HL-60 (cell line): Measurements from ENCODE around the gene CAMK2G.

Experiments
- DNase-seq, 2 experiments: peaks; one replicate each; pipeline ENCODE4 v3.0.0-alpha.2; 2010 to 2020; ENCODE audit warnings: low read depth in 1 of 2, low spot score in 1 of 2
- H3K27ac ChIP-seq: fragments of 250-450 bp; sonication (Bioruptor Pico); replicated peaks from 2 replicates; pipeline ENCODE4 v1.5.1; 2020; ENCODE audit warnings: mild to moderate bottlenecking, moderate library complexity
- H3K27me3 ChIP-seq: fragments of 250-450 bp; sonication (Bioruptor Pico); 2 replicates; pipeline ENCODE4 v1.5.1; 2021; ENCODE audit warnings: mild to moderate bottlenecking, moderate library complexity; ENCODE audit not compliant: insufficient read depth, poor library complexity, severe bottlenecking
- H3K4me3 ChIP-seq: replicated peaks from 2 replicates; pipeline ENCODE4 v1.5.1; 2011; ENCODE audit warnings: mild to moderate bottlenecking, control low read depth, low read length; ENCODE audit not compliant: insufficient read depth
- CTCF ChIP-seq: IDR thresholded peaks from one replicate; pipeline ENCODE4 v1.5.1; 2011; ENCODE audit warnings: low read length, control low read depth, inconsistent platforms; ENCODE audit not compliant: insufficient read depth
- GABPA ChIP-seq: IDR thresholded peaks from 2 replicates; pipeline ENCODE4 v1.6.1; 2012; ENCODE audit warnings: low read depth
- POLR2AphosphoS5 ChIP-seq: IDR thresholded peaks from 2 replicates; pipeline ENCODE4 v1.6.1; 2012; ENCODE audit warnings: low read depth
- SPI1 ChIP-seq: IDR thresholded peaks from 2 replicates; pipeline ENCODE4 v1.6.1; 2012; ENCODE audit warnings: low read depth, mild to moderate bottlenecking, borderline replicate concordance
- TF ChIP-seq, protein P1 (sequence below): IDR thresholded peaks from 2 replicates; pipeline ENCODE4 v1.6.1; 2012; ENCODE audit warnings: low read depth; ENCODE audit not compliant: insufficient replicate concordance

The CAMK2G gene

DNA sequence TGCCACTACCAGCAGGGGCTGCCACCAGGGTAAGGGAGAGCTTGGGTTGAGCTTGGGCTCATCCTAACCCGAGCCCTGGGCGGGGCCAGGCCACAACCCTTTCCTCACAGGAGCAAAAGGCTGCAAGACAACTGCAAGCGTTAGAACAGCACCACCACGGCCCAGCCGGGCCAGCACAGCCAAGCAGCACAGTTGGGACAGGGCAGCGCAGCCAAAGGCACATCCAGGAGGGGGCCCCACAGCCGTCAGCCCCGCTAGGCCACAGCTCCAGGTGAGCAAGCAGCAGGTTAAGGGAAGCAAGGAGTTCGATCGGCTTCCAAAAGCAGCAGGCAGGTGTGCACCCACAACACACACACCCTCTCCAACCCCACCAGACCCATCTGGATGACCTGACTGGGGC, 56.0 kb downstream of the CAMK2G start:
- Histone ChIP-seq H3K27me3 (no peaks in the 10 kb centered on the region), H3K27ac (no peak overlapping the region), H3K4me3 (no peak overlapping the region)
- no peak for DNase-seq
- TF ChIP-seq GABPA (no peak), POLR2AphosphoS5 (no peak), CTCF (no peak), SPI1 (no peak)
- TF ChIP-seq, protein P1, sequence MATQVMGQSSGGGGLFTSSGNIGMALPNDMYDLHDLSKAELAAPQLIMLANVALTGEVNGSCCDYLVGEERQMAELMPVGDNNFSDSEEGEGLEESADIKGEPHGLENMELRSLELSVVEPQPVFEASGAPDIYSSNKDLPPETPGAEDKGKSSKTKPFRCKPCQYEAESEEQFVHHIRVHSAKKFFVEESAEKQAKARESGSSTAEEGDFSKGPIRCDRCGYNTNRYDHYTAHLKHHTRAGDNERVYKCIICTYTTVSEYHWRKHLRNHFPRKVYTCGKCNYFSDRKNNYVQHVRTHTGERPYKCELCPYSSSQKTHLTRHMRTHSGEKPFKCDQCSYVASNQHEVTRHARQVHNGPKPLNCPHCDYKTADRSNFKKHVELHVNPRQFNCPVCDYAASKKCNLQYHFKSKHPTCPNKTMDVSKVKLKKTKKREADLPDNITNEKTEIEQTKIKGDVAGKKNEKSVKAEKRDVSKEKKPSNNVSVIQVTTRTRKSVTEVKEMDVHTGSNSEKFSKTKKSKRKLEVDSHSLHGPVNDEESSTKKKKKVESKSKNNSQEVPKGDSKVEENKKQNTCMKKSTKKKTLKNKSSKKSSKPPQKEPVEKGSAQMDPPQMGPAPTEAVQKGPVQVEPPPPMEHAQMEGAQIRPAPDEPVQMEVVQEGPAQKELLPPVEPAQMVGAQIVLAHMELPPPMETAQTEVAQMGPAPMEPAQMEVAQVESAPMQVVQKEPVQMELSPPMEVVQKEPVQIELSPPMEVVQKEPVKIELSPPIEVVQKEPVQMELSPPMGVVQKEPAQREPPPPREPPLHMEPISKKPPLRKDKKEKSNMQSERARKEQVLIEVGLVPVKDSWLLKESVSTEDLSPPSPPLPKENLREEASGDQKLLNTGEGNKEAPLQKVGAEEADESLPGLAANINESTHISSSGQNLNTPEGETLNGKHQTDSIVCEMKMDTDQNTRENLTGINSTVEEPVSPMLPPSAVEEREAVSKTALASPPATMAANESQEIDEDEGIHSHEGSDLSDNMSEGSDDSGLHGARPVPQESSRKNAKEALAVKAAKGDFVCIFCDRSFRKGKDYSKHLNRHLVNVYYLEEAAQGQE, result no peak

DNA sequence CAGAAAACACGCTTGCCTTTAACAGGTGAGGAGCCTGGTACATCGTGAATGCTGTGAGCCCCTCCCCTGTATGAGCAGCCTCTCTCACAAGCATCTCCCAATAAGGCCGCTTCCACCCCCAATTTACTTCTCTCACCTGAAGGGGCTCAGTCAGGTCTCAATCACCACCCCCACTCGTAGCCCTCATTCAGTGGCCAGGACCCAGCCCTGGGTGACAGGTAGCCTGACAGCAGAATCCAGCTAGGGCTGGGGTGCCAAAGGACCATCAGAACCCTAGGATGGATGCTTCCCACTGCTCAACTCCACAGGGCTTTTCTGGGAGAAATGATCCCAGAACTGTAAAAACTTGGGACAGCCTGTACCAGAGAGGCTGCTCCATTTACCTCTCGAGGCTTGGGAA, 56.5 kb downstream of the CAMK2G start:
- Histone ChIP-seq H3K27ac (no peak overlapping the region), H3K4me3 (no peak overlapping the region)
- TF ChIP-seq SPI1, result no peak
- TF ChIP-seq POLR2AphosphoS5, result no peak
- no peak for TF ChIP-seq GABPA
- TF ChIP-seq CTCF, result no peak
- TF ChIP-seq, protein P1, result no peak

DNA sequence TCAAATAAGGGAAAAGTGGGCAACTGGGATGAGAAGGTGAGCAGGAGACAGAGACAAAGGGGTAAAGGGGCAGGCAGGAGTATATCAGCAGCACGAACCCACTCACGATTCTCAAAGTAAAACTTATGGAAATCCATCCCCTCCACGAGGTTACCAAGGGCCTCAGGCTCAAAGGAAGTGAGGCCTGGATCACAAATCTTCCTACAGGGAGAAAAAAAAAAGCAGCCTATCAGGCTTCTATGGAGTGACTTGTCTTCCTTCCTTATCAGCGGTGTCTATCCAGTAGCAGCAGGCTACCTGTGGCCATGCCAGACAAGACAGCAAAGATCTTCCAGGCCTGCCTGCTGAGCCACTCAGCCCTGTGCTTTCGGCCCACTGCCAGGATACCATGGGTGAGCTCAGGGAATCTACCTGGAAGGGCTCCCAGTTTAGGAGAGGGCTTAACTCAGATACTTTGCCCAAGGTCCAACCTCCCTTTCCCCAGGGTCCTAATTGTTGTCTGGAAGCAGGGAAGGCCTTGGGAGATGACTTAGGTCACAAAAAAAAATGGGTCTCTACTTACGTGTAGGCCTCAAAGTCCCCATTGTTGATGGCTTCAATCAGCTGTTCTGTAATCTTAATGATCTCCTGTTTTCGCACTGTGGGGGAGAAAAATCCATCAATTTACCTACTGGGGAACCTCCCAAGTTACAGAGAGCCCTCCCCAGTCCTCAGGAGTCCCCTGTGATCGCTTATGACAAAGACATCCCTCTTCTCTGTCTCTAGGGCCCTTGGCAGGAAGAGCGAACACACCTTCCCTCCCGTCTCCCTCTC, 57.2 kb downstream of the CAMK2G start:
- Histone ChIP-seq H3K4me3 (no peak overlapping the region), H3K27ac (peak overlapping the region; percentile 63), H3K27me3 (no peaks in the 10 kb centered on the region)
- peak in 1 of 2 experiments; percentile 20 for DNase-seq
- TF ChIP-seq, protein P1, result no peak
- TF ChIP-seq CTCF (no peak), GABPA (no peak), POLR2AphosphoS5 (no peak), SPI1 (no peak)

More for the DNA sequence above, 56.5 kb downstream of the CAMK2G start:
- no peaks in the 10 kb centered on the region for H3K27me3 ChIP-seq
- DNase-seq, result no peak
